ENCODE results near the gene CFAP91.

DNA sequence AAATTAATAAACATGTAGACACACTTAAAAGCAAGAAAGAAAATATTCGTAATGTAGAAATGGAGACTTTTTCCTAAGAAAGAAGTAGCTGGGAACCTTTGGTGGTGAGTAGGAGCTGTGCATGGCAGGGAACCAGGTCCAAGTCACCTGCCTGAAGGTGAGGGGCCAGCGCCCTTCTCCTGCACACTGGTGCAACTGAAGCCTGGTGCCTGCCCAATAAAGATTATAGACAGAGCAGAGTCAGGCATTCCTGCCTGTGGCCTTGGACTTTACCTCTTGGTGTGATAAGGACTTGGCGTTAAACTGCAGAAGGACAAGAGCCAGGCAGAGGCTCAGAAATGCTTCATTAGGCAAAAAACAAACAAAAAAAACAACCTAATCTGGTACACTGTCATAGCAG, 14.2 kb downstream of the CFAP91 start:
- TF ChIP-seq, protein P1, sequence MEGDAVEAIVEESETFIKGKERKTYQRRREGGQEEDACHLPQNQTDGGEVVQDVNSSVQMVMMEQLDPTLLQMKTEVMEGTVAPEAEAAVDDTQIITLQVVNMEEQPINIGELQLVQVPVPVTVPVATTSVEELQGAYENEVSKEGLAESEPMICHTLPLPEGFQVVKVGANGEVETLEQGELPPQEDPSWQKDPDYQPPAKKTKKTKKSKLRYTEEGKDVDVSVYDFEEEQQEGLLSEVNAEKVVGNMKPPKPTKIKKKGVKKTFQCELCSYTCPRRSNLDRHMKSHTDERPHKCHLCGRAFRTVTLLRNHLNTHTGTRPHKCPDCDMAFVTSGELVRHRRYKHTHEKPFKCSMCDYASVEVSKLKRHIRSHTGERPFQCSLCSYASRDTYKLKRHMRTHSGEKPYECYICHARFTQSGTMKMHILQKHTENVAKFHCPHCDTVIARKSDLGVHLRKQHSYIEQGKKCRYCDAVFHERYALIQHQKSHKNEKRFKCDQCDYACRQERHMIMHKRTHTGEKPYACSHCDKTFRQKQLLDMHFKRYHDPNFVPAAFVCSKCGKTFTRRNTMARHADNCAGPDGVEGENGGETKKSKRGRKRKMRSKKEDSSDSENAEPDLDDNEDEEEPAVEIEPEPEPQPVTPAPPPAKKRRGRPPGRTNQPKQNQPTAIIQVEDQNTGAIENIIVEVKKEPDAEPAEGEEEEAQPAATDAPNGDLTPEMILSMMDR (IDR thresholded peaks at IDR 0.05), result no peak
- TF ChIP-seq POLR2A (IDR thresholded peaks at IDR 0.05) (no peak), POLR2AphosphoS5 (IDR thresholded peaks at IDR 0.05) (no peak)

Measured in suprapubic skin (tissue), 4 donors.